ENCODE results near the gene SPACDR.

DNA sequence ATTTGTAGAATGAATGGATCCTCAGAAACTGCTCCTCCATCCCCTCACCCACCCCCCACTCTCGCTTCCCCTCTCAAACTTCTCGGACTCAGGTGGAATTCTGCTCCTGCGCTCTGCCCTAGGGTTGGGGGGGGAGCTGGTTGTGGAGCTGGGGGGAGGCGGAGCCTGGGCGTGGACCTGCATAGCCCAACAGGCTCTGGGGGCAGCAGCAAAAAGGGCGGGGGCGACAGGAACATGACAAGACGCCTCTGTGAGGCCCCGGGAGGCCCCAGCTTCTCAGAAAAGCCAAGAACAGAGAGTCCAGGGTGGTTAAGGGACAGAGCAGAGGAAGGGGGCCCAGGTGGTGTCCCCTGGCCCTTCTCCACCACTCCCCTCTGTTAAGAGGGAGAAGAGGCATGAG is 11.5 kb upstream of the SPACDR start:
- TF ChIP-seq POLR2A (IDR thresholded peaks at IDR 0.05) (no peak), CTCF (IDR thresholded peaks at IDR 0.05) (no peak)
